ENCODE data around the gene DLG2.

DNA sequence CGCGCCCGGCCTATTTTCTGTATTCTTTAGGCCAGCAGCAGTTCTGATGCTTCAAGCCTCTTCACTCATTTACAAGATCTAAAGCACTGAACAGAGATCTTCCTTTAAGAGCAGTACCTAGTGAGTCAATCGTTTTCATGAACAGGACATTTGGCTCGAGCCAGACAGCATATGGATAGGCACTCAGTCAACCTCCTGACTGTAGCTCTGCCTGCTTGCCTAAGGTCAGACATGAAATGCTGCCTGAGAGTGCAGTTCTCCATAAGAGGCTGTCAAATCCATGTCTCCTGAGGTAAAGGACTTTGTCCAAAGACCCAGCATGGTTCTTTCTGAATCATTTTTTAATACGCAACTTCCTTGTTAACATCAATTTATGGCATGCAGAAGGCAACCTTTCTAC lies 941.2 kb downstream of the DLG2 start:
- TF ChIP-seq, protein P1, sequence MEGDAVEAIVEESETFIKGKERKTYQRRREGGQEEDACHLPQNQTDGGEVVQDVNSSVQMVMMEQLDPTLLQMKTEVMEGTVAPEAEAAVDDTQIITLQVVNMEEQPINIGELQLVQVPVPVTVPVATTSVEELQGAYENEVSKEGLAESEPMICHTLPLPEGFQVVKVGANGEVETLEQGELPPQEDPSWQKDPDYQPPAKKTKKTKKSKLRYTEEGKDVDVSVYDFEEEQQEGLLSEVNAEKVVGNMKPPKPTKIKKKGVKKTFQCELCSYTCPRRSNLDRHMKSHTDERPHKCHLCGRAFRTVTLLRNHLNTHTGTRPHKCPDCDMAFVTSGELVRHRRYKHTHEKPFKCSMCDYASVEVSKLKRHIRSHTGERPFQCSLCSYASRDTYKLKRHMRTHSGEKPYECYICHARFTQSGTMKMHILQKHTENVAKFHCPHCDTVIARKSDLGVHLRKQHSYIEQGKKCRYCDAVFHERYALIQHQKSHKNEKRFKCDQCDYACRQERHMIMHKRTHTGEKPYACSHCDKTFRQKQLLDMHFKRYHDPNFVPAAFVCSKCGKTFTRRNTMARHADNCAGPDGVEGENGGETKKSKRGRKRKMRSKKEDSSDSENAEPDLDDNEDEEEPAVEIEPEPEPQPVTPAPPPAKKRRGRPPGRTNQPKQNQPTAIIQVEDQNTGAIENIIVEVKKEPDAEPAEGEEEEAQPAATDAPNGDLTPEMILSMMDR (IDR thresholded peaks at IDR 0.05; ENCODE audit: low read length) = no peak
- no peak for TF ChIP-seq EZH2 (optimal IDR thresholded peaks at IDR 0.05; ENCODE audit: low read depth, low read length)

Data from MM.1S (cell line).